Fibroblast of lung (primary cell): Measurements from ENCODE around the gene CSN1S1. TPM values are rescaled to one million over a fixed set of nuclear protein-coding genes. Genes with fewer than 3 reads are reported as not detected.

Experiments
- DNase-seq, 2 donors: peaks; one replicate each; pipeline versions ENCODE4 v3.0.0 to v3.0.0-alpha.2; 2010; ENCODE audit warnings: low read depth in 2 of 2
- H2AFZ ChIP-seq: 2 replicates; pipeline ENCODE4 v1.5.1; 2012; ENCODE audit warnings: low read length, control low read depth, inconsistent platforms
- H3K27ac ChIP-seq: 2 replicates; pipeline ENCODE4 v1.5.1; 2011; ENCODE audit warnings: low read length, control low read depth; ENCODE audit not compliant: insufficient read depth
- H3K27me3 ChIP-seq: 2 replicates; pipeline ENCODE4 v1.5.1; 2011; ENCODE audit warnings: mild to moderate bottlenecking, low read length; ENCODE audit not compliant: control insufficient read depth, insufficient read depth
- H3K36me3 ChIP-seq: 2 replicates; pipeline ENCODE4 v1.5.1; 2011; ENCODE audit warnings: low read length; ENCODE audit not compliant: control insufficient read depth, insufficient read depth
- H3K4me1 ChIP-seq: 2 replicates; pipeline ENCODE4 v1.5.1; 2011; ENCODE audit warnings: low read length; ENCODE audit not compliant: control insufficient read depth, insufficient read depth; ENCODE audit errors: extremely low read depth
- H3K4me2 ChIP-seq: 2 replicates; pipeline ENCODE4 v1.5.1; 2011; ENCODE audit warnings: low read length, control low read depth; ENCODE audit not compliant: insufficient read depth; ENCODE audit errors: extremely low read depth
- H3K4me3 ChIP-seq, 4 experiments: fragments of 200-600 bp in 1 of 4; sonication (generic) in 1 of 4; replicated peaks in 1 of 4; 2 replicates each; pipeline ENCODE4 v1.5.1; 2011 to 2016; ENCODE audit warnings: low read length in 4 of 4, low read depth in 3 of 4, mild to moderate bottlenecking in 3 of 4, control low read depth in 2 of 4, inconsistent platforms in 1 of 4, mixed read lengths in 1 of 4; ENCODE audit not compliant: insufficient read depth in 1 of 4; ENCODE audit errors: control extremely low read depth in 1 of 4
- H3K79me2 ChIP-seq: 2 replicates; pipeline ENCODE4 v1.5.1; 2012; ENCODE audit warnings: mild to moderate bottlenecking, low read length, inconsistent platforms; ENCODE audit not compliant: control insufficient read depth, insufficient read depth
- H3K9ac ChIP-seq: 2 replicates; pipeline ENCODE4 v1.5.1; 2011; ENCODE audit warnings: mild to moderate bottlenecking, low read length, control low read depth; ENCODE audit not compliant: insufficient read depth
- H3K9me3 ChIP-seq: 2 replicates; pipeline ENCODE4 v1.5.1; 2012; ENCODE audit warnings: low read depth, low read length; ENCODE audit not compliant: control insufficient read depth, insufficient read depth
- H4K20me1 ChIP-seq: 2 replicates; pipeline ENCODE4 v1.5.1; 2011; ENCODE audit warnings: low read length; ENCODE audit not compliant: control insufficient read depth, insufficient read depth; ENCODE audit errors: extremely low read depth
- EZH2 ChIP-seq: IDR thresholded peaks from 2 replicates; pipeline ENCODE4 v1.5.1; 2012; ENCODE audit warnings: low read length, control low read depth, mild to moderate bottlenecking; ENCODE audit errors: missing control alignments
- polyA plus RNA-seq, 2 donors: library from polyadenylated mRNA; depleted of rRNA in 1 of 2; stranded (reverse) in 1 of 2; unstranded in 1 of 2; fragments of >200 nt; gene quantifications; 2 replicates each; pipeline ENCODE4 v1.2.1, GENCODE V29; 2011 to 2012; ENCODE audit warnings: missing spikeins in 1 of 2
- total RNA-seq: library from RNA; depleted of rRNA; stranded (reverse); fragments of >200 nt; gene quantifications from 2 replicates; pipeline ENCODE4 v1.2.1, GENCODE V29; 2014
- TF ChIP-seq, protein P1 (sequence below), 2 donors: IDR thresholded peaks in 1 of 2; conservative IDR thresholded peaks in 1 of 2; 1 replicate in 1 of 2; 2 replicates in 1 of 2; pipeline ENCODE4 v1.5.1; 2011 to 2012; ENCODE audit warnings: low read length in 2 of 2, control low read depth in 1 of 2, inconsistent platforms in 1 of 2, low read depth in 1 of 2, mild to moderate bottlenecking in 1 of 2

CSN1S1 gene
- total and polyA plus RNA-seq, 2 donors (not counting 1 experiment from before 2014, with no cell fraction given), result not detected

DNA sequence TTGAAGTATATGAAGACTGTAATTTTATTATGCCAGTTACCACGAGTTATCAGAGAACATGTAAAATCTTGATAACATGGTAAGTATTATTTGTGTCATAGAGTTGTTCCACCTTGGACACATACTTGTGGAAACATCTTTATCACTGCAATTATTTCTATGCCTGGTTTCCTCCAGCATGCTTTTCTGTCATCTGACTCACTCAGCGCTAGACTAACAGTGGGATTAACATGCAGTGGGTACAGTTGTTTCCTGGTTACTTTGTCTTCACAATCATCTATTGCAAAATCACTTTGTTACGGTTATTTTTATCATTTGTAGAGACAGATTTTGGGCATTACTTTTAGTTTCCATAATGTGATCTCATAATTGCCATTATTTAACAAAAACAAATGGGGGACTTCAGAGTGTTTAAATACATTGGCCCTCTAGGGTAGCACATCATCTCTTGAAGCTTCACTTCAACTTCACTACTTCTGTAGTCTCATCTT lies 64.7 kb downstream of the CSN1S1 start, which contains the start of gene STATH:
Gene STATH, plus strand, starts transcription at position 441 of the 491 bp plus-strand sequence. CDS start 2,472 bp downstream, outside the sequence.
- peak in 1 of 2 donors; percentile 2 for DNase-seq
- Histone ChIP-seq H3K79me2 (no peaks in the 10 kb centered on the region), H3K27ac (no peak within 1 kb of the TSS), H3K9me3 (no peaks in the 10 kb centered on the region), H3K4me2 (no peak within 1 kb of the TSS), H3K4me1 (no peaks in the 10 kb centered on the region), H3K4me3 (no peak within 1 kb of the TSS), H2AFZ (no peak within 1 kb of the TSS), H3K36me3 (no peaks in the 10 kb centered on the region), H3K9ac (no peak within 1 kb of the TSS), H3K27me3 (no peaks in the 10 kb centered on the region), H4K20me1 (no peaks in the 10 kb centered on the region)
- no peak for TF ChIP-seq EZH2
- TF ChIP-seq, protein P1, sequence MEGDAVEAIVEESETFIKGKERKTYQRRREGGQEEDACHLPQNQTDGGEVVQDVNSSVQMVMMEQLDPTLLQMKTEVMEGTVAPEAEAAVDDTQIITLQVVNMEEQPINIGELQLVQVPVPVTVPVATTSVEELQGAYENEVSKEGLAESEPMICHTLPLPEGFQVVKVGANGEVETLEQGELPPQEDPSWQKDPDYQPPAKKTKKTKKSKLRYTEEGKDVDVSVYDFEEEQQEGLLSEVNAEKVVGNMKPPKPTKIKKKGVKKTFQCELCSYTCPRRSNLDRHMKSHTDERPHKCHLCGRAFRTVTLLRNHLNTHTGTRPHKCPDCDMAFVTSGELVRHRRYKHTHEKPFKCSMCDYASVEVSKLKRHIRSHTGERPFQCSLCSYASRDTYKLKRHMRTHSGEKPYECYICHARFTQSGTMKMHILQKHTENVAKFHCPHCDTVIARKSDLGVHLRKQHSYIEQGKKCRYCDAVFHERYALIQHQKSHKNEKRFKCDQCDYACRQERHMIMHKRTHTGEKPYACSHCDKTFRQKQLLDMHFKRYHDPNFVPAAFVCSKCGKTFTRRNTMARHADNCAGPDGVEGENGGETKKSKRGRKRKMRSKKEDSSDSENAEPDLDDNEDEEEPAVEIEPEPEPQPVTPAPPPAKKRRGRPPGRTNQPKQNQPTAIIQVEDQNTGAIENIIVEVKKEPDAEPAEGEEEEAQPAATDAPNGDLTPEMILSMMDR (conservative IDR thresholded peaks at IDR 0.05 in 1 of 2, IDR thresholded peaks at IDR 0.05 in 1 of 2; ENCODE audit: low read depth in 1 of 2, low read length in 2 of 2), result no peak

Other genes with a start within 250 kb of the CSN1S1 start
- gene SULT1B1, start 170.4 kb upstream of the CSN1S1 start, total RNA-seq, result not detected in 2 replicates
- gene SULT1B1, start 170.4 kb upstream of the CSN1S1 start, polyA plus RNA-seq, result 0.03 and 0.05 TPM in 2 replicates
- gene SULT1E1, start 70.9 kb upstream of the CSN1S1 start, total RNA-seq, result not detected in 2 replicates
- gene SULT1E1, start 70.9 kb upstream of the CSN1S1 start, polyA plus RNA-seq, result not detected in 2 replicates
- gene CSN2, start 34.7 kb downstream of the CSN1S1 start, total RNA-seq, result not detected in 2 replicates
- gene CSN2, start 34.7 kb downstream of the CSN1S1 start, polyA plus RNA-seq, result not detected in 2 replicates
- not detected in 2 replicates for gene STATH, start 64.9 kb downstream of the CSN1S1 start, total RNA-seq
- gene STATH, start 64.9 kb downstream of the CSN1S1 start, polyA plus RNA-seq, result not detected in 2 replicates
- not detected in 2 replicates for gene HTN3, start 97.4 kb downstream of the CSN1S1 start, total RNA-seq
- gene HTN3, start 97.4 kb downstream of the CSN1S1 start, polyA plus RNA-seq, result not detected in 2 replicates
- not detected in 2 replicates for gene HTN1, start 119.4 kb downstream of the CSN1S1 start, total RNA-seq
- not detected in 2 replicates for gene HTN1, start 119.4 kb downstream of the CSN1S1 start, polyA plus RNA-seq
- not detected in 2 replicates for gene PRR27, start 223.2 kb downstream of the CSN1S1 start, total RNA-seq
- not detected in 2 replicates for gene PRR27, start 223.2 kb downstream of the CSN1S1 start, polyA plus RNA-seq